Smooth muscle cell (in vitro differentiated cells): Measurements from ENCODE around the gene SRGAP3. TPM values are rescaled to one million over a fixed set of nuclear protein-coding genes. Genes with fewer than 3 reads are reported as not detected.
A peak's percentile ranks its signal among the peaks of the same experiment; 100 is the strongest.

ENCODE experiments used
- DNase-seq: peaks from one replicate; lab custom pipeline; 2025; ENCODE audit not compliant: unreplicated experiment; lab: John Stamatoyannopoulos, UW
- H2AFZ ChIP-seq: fragments of 200-600 bp; sonication (generic); 2 replicates; pipeline ENCODE4 v1.6.0; 2016; ENCODE audit warnings: antibody characterized with exemption, low read depth, mild to moderate bottlenecking
- H3F3A ChIP-seq: fragments of 200-600 bp; sonication (generic); 2 replicates; pipeline ENCODE4 v1.6.0; 2017; ENCODE audit warnings: antibody characterized with exemption, low read depth
- H3K27ac ChIP-seq: fragments of 200-600 bp; sonication (generic); 2 replicates; pipeline ENCODE4 v1.5.1; 2016; ENCODE audit warnings: low read depth, mild to moderate bottlenecking
- H3K27me3 ChIP-seq: fragments of 200-600 bp; sonication (generic); 2 replicates; pipeline ENCODE4 v1.6.1; 2016; ENCODE audit warnings: low read depth, mild to moderate bottlenecking
- H3K36me3 ChIP-seq: fragments of 200-600 bp; sonication (generic); 2 replicates; pipeline ENCODE4 v1.5.1; 2016; ENCODE audit warnings: low read depth
- H3K4me1 ChIP-seq: fragments of 200-600 bp; sonication (generic); 2 replicates; pipeline ENCODE4 v1.5.1; 2016; ENCODE audit warnings: low read depth
- H3K4me2 ChIP-seq: fragments of 200-600 bp; sonication (generic); 2 replicates; pipeline ENCODE4 v1.6.0; 2016; ENCODE audit warnings: mild to moderate bottlenecking
- H3K4me3 ChIP-seq: fragments of 200-600 bp; sonication (generic); 2 replicates; pipeline ENCODE4 v1.5.1; 2016; ENCODE audit warnings: mild to moderate bottlenecking
- H3K79me2 ChIP-seq: fragments of 200-600 bp; sonication (generic); 2 replicates; pipeline ENCODE4 v1.6.0; 2016; ENCODE audit warnings: low read depth, mild to moderate bottlenecking
- H3K9ac ChIP-seq: fragments of 200-600 bp; sonication (generic); 2 replicates; pipeline ENCODE4 v1.6.0; 2016; ENCODE audit warnings: low read depth
- H3K9me3 ChIP-seq: fragments of 200-600 bp; sonication (generic); replicated peaks from 2 replicates; pipeline ENCODE4 v1.5.1; 2016; ENCODE audit warnings: low read depth
- H4K20me1 ChIP-seq: fragments of 200-600 bp; sonication (generic); 2 replicates; pipeline ENCODE4 v1.6.0; 2016; ENCODE audit warnings: low read depth
- WGBS: methylation state at CpG from one replicate; pipeline ENCODE4 v1.1.7; 2016; ENCODE audit warnings: low lambda C conversion rate; 5-methylcytosine and 5-hydroxymethylcytosine counted together
- polyA plus RNA-seq: library from polyadenylated mRNA; unstranded; fragments of >200 nt; fragmentation: Nextera tagmentation; extraction: Ambion mirVana; gene quantifications from 2 replicates; pipeline ENCODE4 v1.2.1, GENCODE V29; 2016
- total RNA-seq: library from RNA; depleted of rRNA; stranded (reverse); fragments of >200 nt; gene quantifications from 2 replicates; pipeline ENCODE4 v1.2.3, GENCODE V29; 2014
- TF ChIP-seq, protein P1 (sequence below): fragments of 200-600 bp; sonication (generic); IDR thresholded peaks from 2 replicates; pipeline ENCODE4 v1.5.1; 2017; ENCODE audit warnings: borderline replicate concordance, mild to moderate bottlenecking, antibody characterized with exemption; ENCODE audit not compliant: insufficient read depth, poor library complexity, severe bottlenecking

The SRGAP3 gene
- total and polyA plus RNA-seq, 2 experiments from 2014 or later, result 1.5 to 3.1 TPM

DNA sequence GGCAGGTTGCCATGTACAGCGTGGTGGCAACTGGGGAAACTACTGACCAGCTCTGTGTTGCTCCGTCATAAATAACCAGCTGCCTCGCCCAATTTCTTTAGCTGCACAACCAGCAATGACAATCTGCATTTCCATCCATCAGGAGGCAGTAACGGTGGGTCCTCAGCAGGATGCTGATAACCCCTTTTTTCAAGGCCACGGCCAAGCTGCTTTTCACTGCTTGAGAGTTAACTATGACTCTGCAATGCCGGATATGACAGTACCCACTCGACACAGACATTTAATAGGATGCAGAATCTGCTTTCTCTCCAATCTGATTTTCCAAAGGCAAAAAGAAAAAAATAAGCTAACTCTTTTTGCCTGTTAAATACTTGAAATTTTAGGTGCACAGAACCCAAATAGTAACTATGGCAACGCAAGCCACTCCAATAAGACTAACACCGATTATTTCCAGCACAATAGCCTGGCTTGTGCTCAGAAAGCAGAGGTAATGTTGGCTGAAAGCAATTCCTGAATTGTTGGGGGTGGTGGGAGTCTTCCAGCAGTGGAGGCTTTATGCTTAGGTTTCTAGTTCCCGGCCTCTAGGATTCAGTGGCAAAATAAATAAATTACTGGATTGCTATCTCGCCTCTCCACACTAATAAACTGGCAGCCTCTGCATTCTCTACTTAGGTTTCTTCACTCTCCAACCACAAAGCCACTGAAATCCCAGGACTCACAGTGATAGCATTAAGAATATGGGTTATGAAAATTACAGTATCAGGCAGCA lies 31.2 kb upstream of the SRGAP3 start:
- WGBS, result 42% methylated on average over 11 of the region's 11 CpGs

DNA sequence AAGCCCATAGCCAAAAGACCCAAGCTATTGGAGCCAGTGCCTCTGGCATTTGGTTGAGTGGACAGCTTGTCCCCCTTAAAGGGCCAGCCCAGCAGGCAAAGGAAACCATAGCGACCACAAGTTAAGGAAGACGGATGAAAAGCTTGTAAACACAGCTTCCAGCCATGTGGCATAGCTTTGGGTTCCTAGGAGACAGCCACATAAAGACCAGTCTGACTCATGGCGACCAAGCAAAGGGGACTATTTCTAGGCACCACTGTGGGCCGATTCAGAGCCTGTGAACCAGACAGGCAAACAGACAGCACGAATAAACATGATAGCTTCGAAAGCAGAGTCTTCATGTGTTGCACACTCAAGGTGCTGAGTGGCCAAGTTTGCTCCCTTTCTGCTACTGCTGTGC lies 30.5 kb upstream of the SRGAP3 start:
- TF ChIP-seq, protein P1, sequence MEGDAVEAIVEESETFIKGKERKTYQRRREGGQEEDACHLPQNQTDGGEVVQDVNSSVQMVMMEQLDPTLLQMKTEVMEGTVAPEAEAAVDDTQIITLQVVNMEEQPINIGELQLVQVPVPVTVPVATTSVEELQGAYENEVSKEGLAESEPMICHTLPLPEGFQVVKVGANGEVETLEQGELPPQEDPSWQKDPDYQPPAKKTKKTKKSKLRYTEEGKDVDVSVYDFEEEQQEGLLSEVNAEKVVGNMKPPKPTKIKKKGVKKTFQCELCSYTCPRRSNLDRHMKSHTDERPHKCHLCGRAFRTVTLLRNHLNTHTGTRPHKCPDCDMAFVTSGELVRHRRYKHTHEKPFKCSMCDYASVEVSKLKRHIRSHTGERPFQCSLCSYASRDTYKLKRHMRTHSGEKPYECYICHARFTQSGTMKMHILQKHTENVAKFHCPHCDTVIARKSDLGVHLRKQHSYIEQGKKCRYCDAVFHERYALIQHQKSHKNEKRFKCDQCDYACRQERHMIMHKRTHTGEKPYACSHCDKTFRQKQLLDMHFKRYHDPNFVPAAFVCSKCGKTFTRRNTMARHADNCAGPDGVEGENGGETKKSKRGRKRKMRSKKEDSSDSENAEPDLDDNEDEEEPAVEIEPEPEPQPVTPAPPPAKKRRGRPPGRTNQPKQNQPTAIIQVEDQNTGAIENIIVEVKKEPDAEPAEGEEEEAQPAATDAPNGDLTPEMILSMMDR, result no peak
- Histone ChIP-seq H2AFZ (no peak overlapping the region), H3K27ac (peak overlapping the region; percentile 96), H3K9ac (peak overlapping the region; percentile 87), H3K9me3 (no peaks in the 10 kb centered on the region), H3F3A (no peaks in the 10 kb centered on the region), H3K27me3 (no peaks in the 10 kb centered on the region), H3K4me1 (peaks cover 13% of the 10 kb centered on the region), H3K36me3 (no peaks in the 10 kb centered on the region), H3K4me3 (no peak overlapping the region), H3K4me2 (peak overlapping the region; percentile 68), H4K20me1 (no peaks in the 10 kb centered on the region), H3K79me2 (no peaks in the 10 kb centered on the region)
- peak; percentile 20 for DNase-seq
- 13% methylated on average over 6 of the region's 6 CpGs for WGBS

More for the DNA sequence above, 31.2 kb upstream of the SRGAP3 start:
- H3K9me3 ChIP-seq, result no peaks in the 10 kb centered on the region
- DNase-seq, result no peak
- H4K20me1 ChIP-seq, result no peaks in the 10 kb centered on the region
- no peaks in the 10 kb centered on the region for H3K79me2 ChIP-seq
- peak overlapping the region; percentile 96 for H3K27ac ChIP-seq
- TF ChIP-seq, protein P1, result no peak
- no peaks in the 10 kb centered on the region for H3K27me3 ChIP-seq
- no peak overlapping the region for H2AFZ ChIP-seq
- no peaks in the 10 kb centered on the region for H3K36me3 ChIP-seq
- H3K9ac ChIP-seq, result peak overlapping the region; percentile 87
- peak overlapping the region; percentile 68 for H3K4me2 ChIP-seq
- no peaks in the 10 kb centered on the region for H3F3A ChIP-seq
- no peak overlapping the region for H3K4me3 ChIP-seq
- H3K4me1 ChIP-seq, result peaks cover 13% of the 10 kb centered on the region

DNA sequence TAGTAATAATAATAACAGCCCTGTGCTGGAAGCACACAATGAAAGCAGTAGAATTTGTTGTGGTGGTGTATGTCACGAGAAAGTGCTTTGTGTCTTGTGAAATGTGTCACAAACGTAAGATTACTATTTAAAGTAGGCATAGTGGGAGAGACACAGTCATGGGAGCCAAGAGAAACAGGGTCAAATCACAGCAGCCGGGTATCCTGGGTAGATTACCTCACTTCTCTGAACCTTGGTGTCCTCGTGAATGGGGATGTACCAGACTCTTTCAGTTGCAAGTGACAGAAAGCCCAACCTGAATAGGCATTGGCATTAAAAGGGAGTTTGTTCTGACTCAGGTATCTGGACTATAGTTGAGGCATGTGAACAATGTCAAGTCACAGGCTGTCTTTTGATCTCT lies 29.1 kb upstream of the SRGAP3 start:
- Histone ChIP-seq H3K79me2 (no peaks in the 10 kb centered on the region), H3K27ac (no peak overlapping the region), H3K4me3 (no peak overlapping the region), H3F3A (no peaks in the 10 kb centered on the region), H3K4me2 (no peak overlapping the region), H3K9ac (no peak overlapping the region), H2AFZ (no peak overlapping the region), H3K36me3 (no peaks in the 10 kb centered on the region), H3K4me1 (peaks cover 13% of the 10 kb centered on the region), H3K9me3 (no peaks in the 10 kb centered on the region), H3K27me3 (no peaks in the 10 kb centered on the region), H4K20me1 (no peaks in the 10 kb centered on the region)
- TF ChIP-seq, protein P1, result no peak
- WGBS, result 86% methylated on average over 4 of the region's 4 CpGs
- no peak for DNase-seq

DNA sequence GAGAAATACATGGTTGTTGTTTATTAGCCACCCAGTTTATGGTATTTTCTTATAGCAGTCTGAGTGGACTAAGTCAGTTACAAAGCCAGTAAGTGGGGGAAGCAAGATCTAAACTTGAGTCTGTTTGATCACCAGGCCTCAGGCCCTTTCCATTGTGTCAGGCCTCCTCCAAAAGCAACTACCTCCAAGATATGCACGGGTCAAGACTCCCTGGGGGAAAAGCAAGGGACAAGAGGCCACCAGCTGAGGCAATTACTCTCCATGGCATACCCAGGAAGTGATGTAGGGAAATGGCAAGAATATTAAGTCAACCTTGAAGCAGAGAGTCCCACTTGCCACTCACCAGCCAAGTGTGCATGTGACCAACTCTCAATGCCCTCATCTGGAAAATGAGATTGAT lies 28.6 kb upstream of the SRGAP3 start:
- H2AFZ ChIP-seq, result no peak overlapping the region
- no peaks in the 10 kb centered on the region for H3F3A ChIP-seq
- no peaks in the 10 kb centered on the region for H3K79me2 ChIP-seq
- no peaks in the 10 kb centered on the region for H4K20me1 ChIP-seq
- no peaks in the 10 kb centered on the region for H3K9me3 ChIP-seq
- WGBS, result 77% methylated on average over 1 of the region's 1 CpG
- no peak for DNase-seq
- no peaks in the 10 kb centered on the region for H3K27me3 ChIP-seq
- H3K27ac ChIP-seq, result no peak overlapping the region
- H3K9ac ChIP-seq, result no peak overlapping the region
- H3K4me1 ChIP-seq, result peaks cover 13% of the 10 kb centered on the region
- H3K4me3 ChIP-seq, result no peak overlapping the region
- TF ChIP-seq, protein P1, result no peak
- no peak overlapping the region for H3K4me2 ChIP-seq
- no peaks in the 10 kb centered on the region for H3K36me3 ChIP-seq
